ENCODE data around the gene APMAP.
A peak's percentile ranks its signal among the peaks of the same experiment; 100 is the strongest.
"Not testable (repeated sequence)": the region's sequence is repeated elsewhere in the genome, so short reads cannot be mapped to it uniquely, and the experiment has no call there.

Gene APMAP

GRCh38 chr20:24935140-24935539 is 57.4 kb downstream of the APMAP start:
- no peak for DNase-seq (ENCODE audit: low read depth in 2 of 2, low spot score in 1 of 2)

- DNase-seq (ENCODE audit: low read depth in 2 of 2, low spot score in 1 of 2): no peak
These were observed 57.8 kb downstream of the APMAP start for GRCh38 chr20:24934716-24935115.

GRCh38 chr20:24934101-24934661 is 58.4 kb downstream of the APMAP start:
- no peak for DNase-seq (ENCODE audit: low read depth in 2 of 2, low spot score in 1 of 2)

- no peak for DNase-seq (ENCODE audit: low read depth in 2 of 2, low spot score in 1 of 2)
These were observed 59.2 kb downstream of the APMAP start for GRCh38 chr20:24933266-24933908.

- DNase-seq (ENCODE audit: low read depth in 2 of 2, low spot score in 1 of 2): not testable (repeated sequence)
These were observed 60.7 kb downstream of the APMAP start for GRCh38 chr20:24931893-24932292.

- DNase-seq (ENCODE audit: low read depth in 2 of 2, low spot score in 1 of 2): not testable (repeated sequence)
These were observed 61.5 kb downstream of the APMAP start for GRCh38 chr20:24930724-24931688.

- not testable (repeated sequence) for DNase-seq (ENCODE audit: low read depth in 2 of 2, low spot score in 1 of 2)
These were observed 62.5 kb downstream of the APMAP start for GRCh38 chr20:24929867-24930723.

- not testable (repeated sequence) for DNase-seq (ENCODE audit: low read depth in 2 of 2, low spot score in 1 of 2)
These were observed 63.3 kb downstream of the APMAP start for GRCh38 chr20:24929259-24929658.

- DNase-seq (ENCODE audit: low read depth in 2 of 2, low spot score in 1 of 2): not testable (repeated sequence)
These were observed 71.8 kb downstream of the APMAP start for GRCh38 chr20:24920706-24921105.

GRCh38 chr20:24919665-24920064 is 72.9 kb downstream of the APMAP start:
- not testable (repeated sequence) for DNase-seq (ENCODE audit: low read depth in 2 of 2, low spot score in 1 of 2)

GRCh38 chr20:24918579-24919566 is 73.7 kb downstream of the APMAP start:
- DNase-seq (ENCODE audit: low read depth in 2 of 2, low spot score in 1 of 2): no peak

- DNase-seq (ENCODE audit: low read depth in 2 of 2, low spot score in 1 of 2): peak in 1 of 2 donors; percentile 15
These were observed 74.6 kb downstream of the APMAP start for GRCh38 chr20:24917797-24918578.

GRCh38 chr20:24917056-24917455 is 75.5 kb downstream of the APMAP start:
- DNase-seq (ENCODE audit: low read depth in 2 of 2, low spot score in 1 of 2): no peak

GRCh38 chr20:24916412-24916811 is 76.1 kb downstream of the APMAP start:
- DNase-seq (ENCODE audit: low read depth in 2 of 2, low spot score in 1 of 2): no peak

GRCh38 chr20:24915892-24916291 is 76.7 kb downstream of the APMAP start:
- no peak for DNase-seq (ENCODE audit: low read depth in 2 of 2, low spot score in 1 of 2)

- no peak for DNase-seq (ENCODE audit: low read depth in 2 of 2, low spot score in 1 of 2)
These were observed 77.1 kb downstream of the APMAP start for GRCh38 chr20:24915440-24915839.

GRCh38 chr20:24914388-24915241 is 77.9 kb downstream of the APMAP start:
- DNase-seq (ENCODE audit: low read depth in 2 of 2, low spot score in 1 of 2): no peak

GRCh38 chr20:24913076-24913628 is 79.4 kb downstream of the APMAP start:
- DNase-seq (ENCODE audit: low read depth in 2 of 2, low spot score in 1 of 2): no peak

Data from stimulated activated CD8-positive, alpha-beta memory T cell treated with anti-CD3 and anti-CD28 coated beads, Interleukin-4, amount 100 ng/mL, for 4 hours (primary cell).